ENCODE data around the gene FBLN5.

- TF ChIP-seq CTCF (IDR thresholded peaks at IDR 0.05; ENCODE audit: low read depth, low read length) (no peak), EZH2phosphoT487 (IDR thresholded peaks at IDR 0.05; ENCODE audit: low read depth) (no peak)
Measured at GRCh38 chr14:91953170-91953985, 5.9 kb upstream of the FBLN5 start.
